Liver (tissue), 9 donors: Measurements from ENCODE around the gene RNASE4. TPM values are rescaled to one million over a fixed set of nuclear protein-coding genes. Genes with fewer than 3 reads are reported as not detected.

ENCODE experiments used
- DNase-seq: peaks from one replicate; pipeline ENCODE4 v3.0.0-alpha.2; 2017; ENCODE audit warnings: low spot score
- H3K27ac ChIP-seq, 2 donors: one replicate each; pipeline ENCODE4 v1.7.0; 2013; ENCODE audit warnings: inconsistent platforms in 2 of 2, low read length in 2 of 2, control low read depth in 1 of 2, low read depth in 1 of 2, mild to moderate bottlenecking in 1 of 2
- H3K27me3 ChIP-seq, 4 donors: one replicate each; pipeline versions ENCODE4 v1.6.1 to v1.7.0; 2013; ENCODE audit warnings: low read length in 3 of 4, inconsistent platforms in 1 of 4, mild to moderate bottlenecking in 1 of 4, moderate library complexity in 1 of 4; ENCODE audit not compliant: control insufficient read depth in 4 of 4, insufficient read depth in 4 of 4
- H3K36me3 ChIP-seq, 4 donors: one replicate each; pipeline versions ENCODE4 v1.6.1 to v1.7.0; 2013; ENCODE audit warnings: low read length in 3 of 4, mild to moderate bottlenecking in 3 of 4, low read depth in 1 of 4, moderate library complexity in 1 of 4; ENCODE audit not compliant: control insufficient read depth in 4 of 4, insufficient read depth in 3 of 4
- H3K4me1 ChIP-seq, 4 donors: one replicate each; pipeline versions ENCODE4 v1.6.1 to v1.7.0; 2013; ENCODE audit warnings: low read length in 3 of 4, mild to moderate bottlenecking in 3 of 4, moderate library complexity in 1 of 4; ENCODE audit not compliant: control insufficient read depth in 4 of 4, insufficient read depth in 4 of 4
- H3K4me3 ChIP-seq, 3 donors: one replicate each; pipeline versions ENCODE4 v1.6.1 to v1.7.0; 2013; ENCODE audit warnings: low read length in 3 of 3, control low read depth in 1 of 3, low read depth in 1 of 3, mild to moderate bottlenecking in 1 of 3
- H3K9ac ChIP-seq, 2 donors: one replicate each; pipeline ENCODE4 v1.7.0; 2013; ENCODE audit warnings: low read length in 2 of 2, mild to moderate bottlenecking in 2 of 2, moderate library complexity in 2 of 2, control low read depth in 1 of 2, low read depth in 1 of 2
- H3K9me3 ChIP-seq, 4 donors: one replicate each; pipeline versions ENCODE4 v1.6.1 to v1.7.0; 2013; ENCODE audit warnings: low read length in 3 of 4; ENCODE audit not compliant: control insufficient read depth in 4 of 4
- EGR1 ChIP-seq, 2 donors: IDR thresholded peaks; 2 replicates each; pipeline ENCODE4 v1.6.1; 2016 to 2018; ENCODE audit warnings: antibody characterized with exemption in 2 of 2, low read depth in 2 of 2
- FOXA1 ChIP-seq: IDR thresholded peaks from 2 replicates; pipeline ENCODE4 v1.6.1; 2016; ENCODE audit warnings: antibody characterized with exemption
- FOXA2 ChIP-seq: IDR thresholded peaks from 2 replicates; pipeline ENCODE4 v1.6.1; 2016; ENCODE audit warnings: antibody characterized with exemption
- GABPA ChIP-seq, 2 donors: IDR thresholded peaks in 1 of 2; conservative IDR thresholded peaks in 1 of 2; 2 replicates each; pipeline ENCODE4 v1.6.1; 2016; ENCODE audit warnings: antibody characterized with exemption in 2 of 2, mild to moderate bottlenecking in 1 of 2, moderate library complexity in 1 of 2
- HNF4A ChIP-seq, 2 donors: conservative IDR thresholded peaks; 2 replicates each; pipeline ENCODE4 v1.6.1; 2016; ENCODE audit warnings: antibody characterized with exemption in 2 of 2, mild to moderate bottlenecking in 2 of 2
- HNF4G ChIP-seq: IDR thresholded peaks from 2 replicates; pipeline ENCODE4 v1.6.1; 2016; ENCODE audit warnings: antibody characterized with exemption
- JUND ChIP-seq, 2 donors: IDR thresholded peaks; 2 replicates each; pipeline ENCODE4 v1.6.1; 2016; ENCODE audit warnings: antibody characterized with exemption in 2 of 2
- NR2F2 ChIP-seq: IDR thresholded peaks from 2 replicates; pipeline ENCODE4 v1.6.1; 2016; ENCODE audit warnings: antibody characterized with exemption
- RAD21 ChIP-seq, 2 donors: IDR thresholded peaks; 2 replicates each; pipeline ENCODE4 v1.6.1; 2016; ENCODE audit warnings: antibody characterized with exemption in 2 of 2, mild to moderate bottlenecking in 2 of 2
- RXRA ChIP-seq, 2 donors: IDR thresholded peaks; 2 replicates each; pipeline ENCODE4 v1.6.1; 2017 to 2018; ENCODE audit warnings: antibody characterized with exemption in 2 of 2, mild to moderate bottlenecking in 1 of 2
- SP1 ChIP-seq: IDR thresholded peaks from 2 replicates; pipeline ENCODE4 v1.6.1; 2018; ENCODE audit warnings: antibody characterized with exemption, mild to moderate bottlenecking
- TAF1 ChIP-seq: conservative IDR thresholded peaks from 2 replicates; pipeline ENCODE4 v1.6.1; 2016; ENCODE audit warnings: antibody characterized with exemption, mild to moderate bottlenecking
- YY1 ChIP-seq: IDR thresholded peaks from 2 replicates; pipeline ENCODE4 v1.6.1; 2016; ENCODE audit warnings: antibody characterized with exemption, mild to moderate bottlenecking
- WGBS: extraction: QIAGEN DNeasy Blood & Tissue Kit; methylation state at CpG from one replicate; pipeline ENCODE4 v1.1.7; 2013; 5-methylcytosine and 5-hydroxymethylcytosine counted together
- polyA plus RNA-seq, 2 donors: library from polyadenylated mRNA; stranded (reverse) in 1 of 2; unstranded in 1 of 2; fragments of 200-250 nt in 1 of 2; fragments of >200 nt in 1 of 2; fragmentation: Nextera tagmentation in 1 of 2; extraction: Ambion mirVana in 1 of 2; gene quantifications; one replicate each; pipeline versions ENCODE4 v1.2.1 to v1.2.3, GENCODE V29; 2013 to 2015
- total RNA-seq, 2 donors: library from RNA; depleted of rRNA; stranded (reverse); fragments of >200 nt; gene quantifications; one replicate each; pipeline ENCODE4 v1.2.3, GENCODE V29; 2014
- TF ChIP-seq, protein P1 (sequence below): fragments of 150-350 bp; IDR thresholded peaks from 2 replicates; pipeline ENCODE4 v1.5.1; 2017; ENCODE audit warnings: improper control_type of control experiment, low read depth, low read length; ENCODE audit not compliant: missing input control
- TF ChIP-seq, protein P2 (sequence below): IDR thresholded peaks from 2 replicates; pipeline ENCODE4 v1.6.1; 2016; ENCODE audit warnings: antibody characterized with exemption
- TF ChIP-seq, protein P3 (sequence below): IDR thresholded peaks from 2 replicates; pipeline ENCODE4 v1.6.1; 2016; ENCODE audit warnings: antibody characterized with exemption, mild to moderate bottlenecking
- TF ChIP-seq, protein P4 (sequence below): IDR thresholded peaks from 2 replicates; pipeline ENCODE4 v1.6.1; 2016; ENCODE audit warnings: antibody characterized with exemption
- TF ChIP-seq, protein P5 (sequence below): IDR thresholded peaks from 2 replicates; pipeline ENCODE4 v1.6.1; 2016; ENCODE audit warnings: antibody characterized with exemption
- donor health status: healthy.
- donor health status: healthy.
- donor health status: healthy.
- donor health status: healthy.
- donor health status: healthy.

RNASE4 gene
- total and polyA plus RNA-seq, 4 donors = 129 to 319 (median 184) TPM

DNA sequence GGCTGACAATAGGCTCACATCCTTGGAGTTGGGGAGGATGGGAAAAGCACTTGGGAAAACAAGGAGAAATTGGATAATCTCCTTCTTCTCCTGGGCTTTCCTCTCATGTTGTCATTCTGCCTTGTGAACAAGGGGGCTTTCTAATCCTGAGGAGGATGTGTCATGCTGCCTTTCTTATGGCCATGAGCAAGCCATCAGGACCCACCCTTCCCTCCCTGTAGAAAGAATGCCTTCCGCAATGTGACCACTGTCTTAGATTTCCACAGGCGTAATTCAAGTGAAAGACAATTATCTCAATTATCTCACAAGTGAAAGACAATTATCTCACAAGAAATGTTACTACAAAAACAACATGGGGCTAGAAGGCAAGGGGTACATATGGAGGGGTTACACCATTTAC lies 39.8 kb upstream of the RNASE4 start:
- no peaks in the 10 kb centered on the region for H3K36me3 ChIP-seq
- no peak overlapping the region for H3K9ac ChIP-seq
- peaks cover 0 to under 1% (median 0%) of the 10 kb centered on the region in 4 donors for H3K27me3 ChIP-seq
- WGBS = 96% methylated on average over 2 of the region's 2 CpGs
- H3K4me3 ChIP-seq = no peak overlapping the region
- no peaks in the 10 kb centered on the region for H3K4me1 ChIP-seq
- TF ChIP-seq TAF1 (no peak), EGR1 (IDR thresholded peaks at IDR 0.05; ENCODE audit: low read depth in 2 of 2) (no peak), GABPA (IDR thresholded peaks at IDR 0.05 in 1 of 2, conservative IDR thresholded peaks at IDR 0.05 in 1 of 2) (no peak), SP1 (no peak), JUND (IDR thresholded peaks at IDR 0.05) (no peak), RXRA (IDR thresholded peaks at IDR 0.05) (no peak), HNF4G (no peak), RAD21 (IDR thresholded peaks at IDR 0.05) (no peak), FOXA2 (no peak), HNF4A (conservative IDR thresholded peaks at IDR 0.05) (no peak), YY1 (no peak), NR2F2 (no peak), FOXA1 (no peak)
- TF ChIP-seq, protein P1, sequence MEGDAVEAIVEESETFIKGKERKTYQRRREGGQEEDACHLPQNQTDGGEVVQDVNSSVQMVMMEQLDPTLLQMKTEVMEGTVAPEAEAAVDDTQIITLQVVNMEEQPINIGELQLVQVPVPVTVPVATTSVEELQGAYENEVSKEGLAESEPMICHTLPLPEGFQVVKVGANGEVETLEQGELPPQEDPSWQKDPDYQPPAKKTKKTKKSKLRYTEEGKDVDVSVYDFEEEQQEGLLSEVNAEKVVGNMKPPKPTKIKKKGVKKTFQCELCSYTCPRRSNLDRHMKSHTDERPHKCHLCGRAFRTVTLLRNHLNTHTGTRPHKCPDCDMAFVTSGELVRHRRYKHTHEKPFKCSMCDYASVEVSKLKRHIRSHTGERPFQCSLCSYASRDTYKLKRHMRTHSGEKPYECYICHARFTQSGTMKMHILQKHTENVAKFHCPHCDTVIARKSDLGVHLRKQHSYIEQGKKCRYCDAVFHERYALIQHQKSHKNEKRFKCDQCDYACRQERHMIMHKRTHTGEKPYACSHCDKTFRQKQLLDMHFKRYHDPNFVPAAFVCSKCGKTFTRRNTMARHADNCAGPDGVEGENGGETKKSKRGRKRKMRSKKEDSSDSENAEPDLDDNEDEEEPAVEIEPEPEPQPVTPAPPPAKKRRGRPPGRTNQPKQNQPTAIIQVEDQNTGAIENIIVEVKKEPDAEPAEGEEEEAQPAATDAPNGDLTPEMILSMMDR = no peak
- TF ChIP-seq, protein P2, sequence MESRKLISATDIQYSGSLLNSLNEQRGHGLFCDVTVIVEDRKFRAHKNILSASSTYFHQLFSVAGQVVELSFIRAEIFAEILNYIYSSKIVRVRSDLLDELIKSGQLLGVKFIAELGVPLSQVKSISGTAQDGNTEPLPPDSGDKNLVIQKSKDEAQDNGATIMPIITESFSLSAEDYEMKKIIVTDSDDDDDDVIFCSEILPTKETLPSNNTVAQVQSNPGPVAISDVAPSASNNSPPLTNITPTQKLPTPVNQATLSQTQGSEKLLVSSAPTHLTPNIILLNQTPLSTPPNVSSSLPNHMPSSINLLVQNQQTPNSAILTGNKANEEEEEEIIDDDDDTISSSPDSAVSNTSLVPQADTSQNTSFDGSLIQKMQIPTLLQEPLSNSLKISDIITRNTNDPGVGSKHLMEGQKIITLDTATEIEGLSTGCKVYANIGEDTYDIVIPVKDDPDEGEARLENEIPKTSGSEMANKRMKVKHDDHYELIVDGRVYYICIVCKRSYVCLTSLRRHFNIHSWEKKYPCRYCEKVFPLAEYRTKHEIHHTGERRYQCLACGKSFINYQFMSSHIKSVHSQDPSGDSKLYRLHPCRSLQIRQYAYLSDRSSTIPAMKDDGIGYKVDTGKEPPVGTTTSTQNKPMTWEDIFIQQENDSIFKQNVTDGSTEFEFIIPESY = no peak
- TF ChIP-seq, protein P3, sequence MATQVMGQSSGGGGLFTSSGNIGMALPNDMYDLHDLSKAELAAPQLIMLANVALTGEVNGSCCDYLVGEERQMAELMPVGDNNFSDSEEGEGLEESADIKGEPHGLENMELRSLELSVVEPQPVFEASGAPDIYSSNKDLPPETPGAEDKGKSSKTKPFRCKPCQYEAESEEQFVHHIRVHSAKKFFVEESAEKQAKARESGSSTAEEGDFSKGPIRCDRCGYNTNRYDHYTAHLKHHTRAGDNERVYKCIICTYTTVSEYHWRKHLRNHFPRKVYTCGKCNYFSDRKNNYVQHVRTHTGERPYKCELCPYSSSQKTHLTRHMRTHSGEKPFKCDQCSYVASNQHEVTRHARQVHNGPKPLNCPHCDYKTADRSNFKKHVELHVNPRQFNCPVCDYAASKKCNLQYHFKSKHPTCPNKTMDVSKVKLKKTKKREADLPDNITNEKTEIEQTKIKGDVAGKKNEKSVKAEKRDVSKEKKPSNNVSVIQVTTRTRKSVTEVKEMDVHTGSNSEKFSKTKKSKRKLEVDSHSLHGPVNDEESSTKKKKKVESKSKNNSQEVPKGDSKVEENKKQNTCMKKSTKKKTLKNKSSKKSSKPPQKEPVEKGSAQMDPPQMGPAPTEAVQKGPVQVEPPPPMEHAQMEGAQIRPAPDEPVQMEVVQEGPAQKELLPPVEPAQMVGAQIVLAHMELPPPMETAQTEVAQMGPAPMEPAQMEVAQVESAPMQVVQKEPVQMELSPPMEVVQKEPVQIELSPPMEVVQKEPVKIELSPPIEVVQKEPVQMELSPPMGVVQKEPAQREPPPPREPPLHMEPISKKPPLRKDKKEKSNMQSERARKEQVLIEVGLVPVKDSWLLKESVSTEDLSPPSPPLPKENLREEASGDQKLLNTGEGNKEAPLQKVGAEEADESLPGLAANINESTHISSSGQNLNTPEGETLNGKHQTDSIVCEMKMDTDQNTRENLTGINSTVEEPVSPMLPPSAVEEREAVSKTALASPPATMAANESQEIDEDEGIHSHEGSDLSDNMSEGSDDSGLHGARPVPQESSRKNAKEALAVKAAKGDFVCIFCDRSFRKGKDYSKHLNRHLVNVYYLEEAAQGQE = no peak
- TF ChIP-seq, protein P4, sequence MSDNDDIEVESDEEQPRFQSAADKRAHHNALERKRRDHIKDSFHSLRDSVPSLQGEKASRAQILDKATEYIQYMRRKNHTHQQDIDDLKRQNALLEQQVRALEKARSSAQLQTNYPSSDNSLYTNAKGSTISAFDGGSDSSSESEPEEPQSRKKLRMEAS = no peak
- TF ChIP-seq, protein P5, sequence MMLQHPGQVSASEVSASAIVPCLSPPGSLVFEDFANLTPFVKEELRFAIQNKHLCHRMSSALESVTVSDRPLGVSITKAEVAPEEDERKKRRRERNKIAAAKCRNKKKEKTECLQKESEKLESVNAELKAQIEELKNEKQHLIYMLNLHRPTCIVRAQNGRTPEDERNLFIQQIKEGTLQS = no peak
- H3K27ac ChIP-seq = no peak overlapping the region
- DNase-seq = no peak
- H3K9me3 ChIP-seq = no peaks in the 10 kb centered on the region
